Stomach (tissue), 4 donors: Measurements from ENCODE around the gene VPS39.

ENCODE experiments used
- EP300 ChIP-seq: sonication (generic); formaldehyde crosslinking; IDR thresholded peaks from one replicate; pipeline ENCODE4 v1.6.1; 2017; ENCODE audit warnings: antibody characterized with exemption
- POLR2A ChIP-seq, 4 donors: fragments of 450-650 bp; IDR thresholded peaks; one replicate each; pipeline ENCODE4 v1.6.1; 2016; ENCODE audit warnings: antibody characterized with exemption in 4 of 4, control low read depth in 2 of 4, mild to moderate bottlenecking in 1 of 4, moderate library complexity in 1 of 4
- POLR2AphosphoS5 ChIP-seq, 3 donors: sonication (generic); formaldehyde crosslinking; IDR thresholded peaks; one replicate each; pipeline ENCODE4 v1.6.1; 2016; ENCODE audit warnings: antibody characterized with exemption in 3 of 3
- TF ChIP-seq, protein P1 (sequence below), 7 experiments: fragments of 450-650 bp in 4 of 7; fragments of 200-600 bp in 3 of 7; sonication (generic) in 3 of 7; IDR thresholded peaks; one replicate each; pipeline ENCODE4 v1.5.1; 2016 to 2019; ENCODE audit warnings: antibody characterized with exemption in 7 of 7, control low read depth in 2 of 7, mild to moderate bottlenecking in 1 of 7

DNA sequence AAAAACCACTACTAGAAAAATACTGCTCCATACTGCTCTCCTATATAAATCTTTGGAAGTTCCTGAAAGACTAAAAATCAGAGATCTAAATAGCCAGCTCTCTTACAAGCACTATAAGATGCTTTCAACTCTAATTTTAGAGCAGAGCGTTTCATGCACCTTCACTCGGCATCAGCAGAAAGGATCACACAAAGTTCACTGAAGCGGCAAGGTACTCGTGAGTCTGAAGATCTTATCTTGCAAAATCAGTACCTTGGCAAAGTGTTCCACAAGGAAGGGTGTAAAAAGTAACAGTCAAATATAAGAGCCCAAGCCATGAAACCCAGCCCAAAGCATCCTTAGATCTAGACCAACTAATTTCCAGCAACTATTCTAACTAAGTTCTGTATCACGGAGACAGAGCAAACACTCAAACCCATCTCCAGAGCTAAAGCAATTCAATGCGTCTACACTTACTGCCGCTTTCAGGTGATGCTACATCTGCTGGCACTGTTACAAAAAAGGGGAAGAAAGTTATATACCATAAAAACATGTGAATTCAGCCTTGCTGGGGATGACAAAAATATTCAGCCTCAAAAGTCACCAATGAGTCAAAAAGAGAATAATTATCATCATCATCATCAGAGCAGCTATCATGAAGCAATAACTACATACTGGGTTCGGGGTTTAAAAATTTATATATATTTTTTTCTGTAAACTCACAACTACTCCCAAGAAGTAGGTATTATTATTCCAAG lies 16.3 kb downstream of the VPS39 start:
- TF ChIP-seq, protein P1, sequence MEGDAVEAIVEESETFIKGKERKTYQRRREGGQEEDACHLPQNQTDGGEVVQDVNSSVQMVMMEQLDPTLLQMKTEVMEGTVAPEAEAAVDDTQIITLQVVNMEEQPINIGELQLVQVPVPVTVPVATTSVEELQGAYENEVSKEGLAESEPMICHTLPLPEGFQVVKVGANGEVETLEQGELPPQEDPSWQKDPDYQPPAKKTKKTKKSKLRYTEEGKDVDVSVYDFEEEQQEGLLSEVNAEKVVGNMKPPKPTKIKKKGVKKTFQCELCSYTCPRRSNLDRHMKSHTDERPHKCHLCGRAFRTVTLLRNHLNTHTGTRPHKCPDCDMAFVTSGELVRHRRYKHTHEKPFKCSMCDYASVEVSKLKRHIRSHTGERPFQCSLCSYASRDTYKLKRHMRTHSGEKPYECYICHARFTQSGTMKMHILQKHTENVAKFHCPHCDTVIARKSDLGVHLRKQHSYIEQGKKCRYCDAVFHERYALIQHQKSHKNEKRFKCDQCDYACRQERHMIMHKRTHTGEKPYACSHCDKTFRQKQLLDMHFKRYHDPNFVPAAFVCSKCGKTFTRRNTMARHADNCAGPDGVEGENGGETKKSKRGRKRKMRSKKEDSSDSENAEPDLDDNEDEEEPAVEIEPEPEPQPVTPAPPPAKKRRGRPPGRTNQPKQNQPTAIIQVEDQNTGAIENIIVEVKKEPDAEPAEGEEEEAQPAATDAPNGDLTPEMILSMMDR (IDR thresholded peaks at IDR 0.05), result no peak
- TF ChIP-seq POLR2A (IDR thresholded peaks at IDR 0.05) (no peak), POLR2AphosphoS5 (IDR thresholded peaks at IDR 0.05) (no peak), EP300 (no peak)
